Small intestine (tissue), 7 donors: Measurements from ENCODE around the gene CNST. TPM values are rescaled to one million over a fixed set of nuclear protein-coding genes. Genes with fewer than 3 reads are reported as not detected.
A peak's percentile ranks its signal among the peaks of the same experiment; 100 is the strongest.
"Not testable (repeated sequence)": the region's sequence is repeated elsewhere in the genome, so short reads cannot be mapped to it uniquely, and the experiment has no call there.

Experiments
- DNase-seq, 2 donors: peaks; one replicate each; pipeline versions ENCODE4 v3.0.0 to v3.0.0-alpha.2; 2013
- FAIRE-seq: peaks from 2 replicates; lab custom pipeline; 2012; peaks lifted over from hg19 to GRCh38; lab: Jason Lieb, UNC
- H3K27ac ChIP-seq, 3 donors: one replicate each; pipeline ENCODE4 v1.5.1; 2013; ENCODE audit warnings: low read length in 2 of 3, mild to moderate bottlenecking in 2 of 3, control low read depth in 1 of 3, inconsistent platforms in 1 of 3, low read depth in 1 of 3, moderate library complexity in 1 of 3
- H3K27me3 ChIP-seq, 3 donors: one replicate each; pipeline ENCODE4 v1.6.1; 2013; ENCODE audit warnings: low read length in 3 of 3, inconsistent platforms in 1 of 3; ENCODE audit not compliant: control insufficient read depth in 3 of 3, insufficient read depth in 3 of 3
- H3K36me3 ChIP-seq, 3 donors: one replicate each; pipeline ENCODE4 v1.6.1; 2013; ENCODE audit warnings: low read length in 3 of 3, inconsistent platforms in 1 of 3, low read depth in 1 of 3, mild to moderate bottlenecking in 1 of 3, moderate library complexity in 1 of 3; ENCODE audit not compliant: control insufficient read depth in 3 of 3, insufficient read depth in 2 of 3
- H3K4me1 ChIP-seq, 3 donors: one replicate each; pipeline ENCODE4 v1.6.1; 2013; ENCODE audit warnings: low read length in 2 of 3, inconsistent platforms in 1 of 3, low read depth in 1 of 3, mild to moderate bottlenecking in 1 of 3, moderate library complexity in 1 of 3; ENCODE audit not compliant: control insufficient read depth in 3 of 3, insufficient read depth in 2 of 3
- H3K4me3 ChIP-seq, 3 donors: one replicate each; pipeline ENCODE4 v1.5.1; 2013; ENCODE audit warnings: low read length in 3 of 3, control low read depth in 1 of 3, inconsistent platforms in 1 of 3, low read depth in 1 of 3, mild to moderate bottlenecking in 1 of 3, moderate library complexity in 1 of 3
- H3K9me3 ChIP-seq, 2 donors: one replicate each; pipeline ENCODE4 v1.6.1; 2013; ENCODE audit warnings: low read depth in 1 of 2, low read length in 1 of 2; ENCODE audit not compliant: control insufficient read depth in 2 of 2, insufficient read depth in 1 of 2
- WGBS, 3 donors: extraction: QIAGEN DNeasy Blood & Tissue Kit; methylation state at CpG; one replicate each; pipeline ENCODE4 v1.1.7; 2013; 5-methylcytosine and 5-hydroxymethylcytosine counted together
- polyA plus RNA-seq, 4 donors: library from polyadenylated mRNA; stranded (reverse) in 3 of 4; unstranded in 1 of 4; fragments of 200-250 nt in 3 of 4; fragments of 120-200 nt in 1 of 4; gene quantifications; one replicate each; pipeline versions ENCODE4 v1.2.1 to v1.2.3, GENCODE V29; 2013
- donor health status: healthy with polysubstance abuse.
- donor health status: control.
- donor health status: control.
- donor health status: Bipolar disorder and iron deficiency.
- donor health status: healthy.

CNST gene
- polyA plus RNA-seq, 4 donors = 9.6 to 22.6 (median 12.4) TPM

DNA sequence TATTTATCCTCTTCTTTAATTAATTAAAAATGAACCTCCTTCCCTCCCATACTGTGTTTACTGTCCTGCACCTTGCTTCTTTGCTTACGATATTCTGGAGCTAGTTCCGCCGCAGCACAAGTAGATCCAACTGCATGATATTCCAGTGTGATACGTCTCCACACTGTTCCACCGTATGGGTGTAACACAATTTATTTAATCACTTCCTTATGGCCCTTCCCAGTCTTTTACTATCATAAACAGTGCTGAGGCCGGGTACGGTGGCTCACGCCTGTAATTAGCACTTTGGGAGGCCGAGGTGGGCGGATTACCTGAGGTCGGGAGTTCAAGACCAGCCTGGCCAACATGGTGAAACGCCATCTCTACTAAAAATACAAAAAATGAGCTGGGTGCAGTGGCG is 25.7 kb downstream of the CNST start:
- H3K4me1 ChIP-seq = peaks cover 0 to 4% (median 0%) of the 10 kb centered on the region in 3 donors
- no peaks in the 10 kb centered on the region for H3K27me3 ChIP-seq
- no peak overlapping the region for H3K4me3 ChIP-seq
- FAIRE-seq (no peak), DNase-seq (peak in 1 of 2 donors; percentile 77)
- peak overlapping the region in 1 of 3 donors; percentile 41 for H3K27ac ChIP-seq
- H3K36me3 ChIP-seq = peaks cover 0 to 22% (median 8%) of the 10 kb centered on the region in 3 donors
- peaks cover 0 to 8% of the 10 kb centered on the region in 2 donors for H3K9me3 ChIP-seq
- 47 to 74% (median 52%) methylated on average over 13 of the region's 13 CpGs for WGBS, 3 donors

DNA sequence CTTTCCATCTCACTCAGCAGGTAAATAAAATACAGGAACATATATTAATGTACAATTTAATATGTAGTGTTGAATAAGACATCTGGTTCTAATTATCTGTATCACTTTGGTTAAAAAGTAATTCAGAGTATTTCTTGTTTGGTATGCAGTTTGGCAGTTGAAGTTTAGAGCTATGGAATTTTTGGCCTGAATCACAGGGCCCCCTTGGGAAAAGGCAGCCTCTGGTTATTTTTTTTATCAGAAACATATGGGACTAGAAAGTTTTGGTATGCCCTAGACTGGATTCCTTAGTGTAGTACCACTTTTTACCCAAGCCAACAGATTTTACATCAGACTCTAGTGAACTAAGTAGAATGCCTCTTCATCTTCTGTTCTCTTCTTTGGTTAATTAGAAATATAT is 26.4 kb downstream of the CNST start:
- no peak overlapping the region for H3K4me3 ChIP-seq
- H3K4me1 ChIP-seq = peaks cover 0 to 3% (median 0%) of the 10 kb centered on the region in 3 donors
- H3K36me3 ChIP-seq = peaks cover 0 to 22% (median 8%) of the 10 kb centered on the region in 3 donors
- H3K9me3 ChIP-seq = peaks cover 0 to 8% of the 10 kb centered on the region in 2 donors
- H3K27me3 ChIP-seq = no peaks in the 10 kb centered on the region
- no peak overlapping the region for H3K27ac ChIP-seq
- FAIRE-seq (no peak), DNase-seq (no peak)

DNA sequence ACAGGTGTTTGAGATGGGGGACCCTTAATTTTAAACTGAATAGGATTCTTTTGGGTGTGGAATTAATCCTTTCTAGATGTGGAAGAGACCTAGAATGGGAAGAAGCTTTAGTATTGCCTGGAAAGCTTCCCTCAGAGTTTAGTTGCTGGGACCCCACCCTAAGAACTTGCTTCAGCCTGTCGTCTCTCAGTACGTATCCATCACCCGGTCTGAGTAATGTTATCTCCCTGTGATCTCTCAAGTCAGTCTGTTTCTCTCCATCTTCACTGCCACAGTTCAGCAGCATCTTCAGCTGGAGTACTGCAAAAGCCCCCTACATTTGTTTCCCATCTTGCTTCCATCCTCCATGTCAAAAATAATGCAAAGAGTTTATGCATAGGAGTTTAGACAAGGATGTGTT is 28.9 kb downstream of the CNST start:
- H3K4me1 ChIP-seq = peaks cover 0 to 3% (median 0%) of the 10 kb centered on the region in 3 donors
- no peaks in the 10 kb centered on the region for H3K27me3 ChIP-seq
- no peak overlapping the region for H3K27ac ChIP-seq
- DNase-seq (no peak), FAIRE-seq (no peak)
- WGBS, 3 donors = 80 to 98% (median 91%) methylated on average over 3 of the region's 3 CpGs
- peaks cover 0 to 5% of the 10 kb centered on the region in 2 donors for H3K9me3 ChIP-seq
- H3K36me3 ChIP-seq = peaks cover 0 to 22% (median 10%) of the 10 kb centered on the region in 3 donors
- H3K4me3 ChIP-seq = no peak overlapping the region

DNA sequence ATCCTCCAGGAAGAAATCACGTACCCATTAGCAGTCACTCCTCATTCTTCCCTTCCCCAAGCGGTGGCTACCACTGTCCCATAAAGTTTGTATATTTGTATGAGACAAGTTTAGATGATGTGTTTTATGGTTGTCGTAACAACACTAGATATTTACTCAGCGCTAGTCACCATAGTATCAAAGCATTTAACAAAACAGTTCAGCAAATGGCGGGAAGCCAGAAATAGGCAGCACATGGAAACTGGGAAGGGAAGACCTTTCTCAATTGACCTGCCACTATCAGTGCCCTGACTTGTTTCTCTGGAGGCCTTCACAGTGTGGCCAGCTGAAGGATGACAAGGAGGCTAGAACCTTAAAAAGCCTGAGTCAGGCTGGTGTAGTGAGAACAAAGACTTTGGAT is 31.1 kb downstream of the CNST start:
- no peak for FAIRE-seq
- H3K9me3 ChIP-seq = no peaks in the 10 kb centered on the region
- H3K36me3 ChIP-seq = peaks cover 0 to 13% (median 5%) of the 10 kb centered on the region in 3 donors
- peaks cover 0 to 2% (median 0%) of the 10 kb centered on the region in 3 donors for H3K4me1 ChIP-seq
- DNase-seq = peak; percentile 45 to 74
- no peaks in the 10 kb centered on the region for H3K27me3 ChIP-seq
- 49 to 57% (median 52%) methylated on average over 5 of the region's 5 CpGs for WGBS, 3 donors
- no peak overlapping the region for H3K27ac ChIP-seq
- H3K4me3 ChIP-seq = no peak overlapping the region

DNA sequence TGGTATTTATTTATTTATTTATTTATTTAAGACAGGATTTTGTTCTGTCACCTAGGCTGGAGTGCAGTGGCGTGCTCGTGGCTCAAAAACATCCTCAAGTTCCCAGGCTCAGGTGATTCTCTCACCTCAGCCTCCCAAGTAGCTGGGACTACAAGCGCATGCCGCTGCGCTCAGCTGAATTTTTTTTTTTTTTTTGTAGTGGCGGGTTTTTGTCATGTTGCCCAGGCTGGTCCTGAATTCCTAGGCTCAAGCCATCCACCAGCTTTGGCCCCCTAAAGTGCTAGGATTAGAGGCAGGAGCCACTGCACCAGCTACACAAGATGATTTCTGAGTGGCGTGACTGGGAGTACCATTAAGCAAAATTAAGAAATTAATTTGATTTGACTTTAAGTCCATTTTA is 31.7 kb downstream of the CNST start:
- Histone ChIP-seq H3K4me3 (no peak overlapping the region), H3K4me1 (peaks cover 0 to 2% (median 0%) of the 10 kb centered on the region in 3 donors), H3K27me3 (no peaks in the 10 kb centered on the region), H3K36me3 (peaks cover 0 to 13% (median 3%) of the 10 kb centered on the region in 3 donors), H3K9me3 (peaks cover 0 to 2% of the 10 kb centered on the region in 2 donors), H3K27ac (no peak overlapping the region)
- WGBS, 3 donors = 97 to 98% (median 98%) methylated on average over 7 of the region's 7 CpGs
- FAIRE-seq (no peak), DNase-seq (no peak)

DNA sequence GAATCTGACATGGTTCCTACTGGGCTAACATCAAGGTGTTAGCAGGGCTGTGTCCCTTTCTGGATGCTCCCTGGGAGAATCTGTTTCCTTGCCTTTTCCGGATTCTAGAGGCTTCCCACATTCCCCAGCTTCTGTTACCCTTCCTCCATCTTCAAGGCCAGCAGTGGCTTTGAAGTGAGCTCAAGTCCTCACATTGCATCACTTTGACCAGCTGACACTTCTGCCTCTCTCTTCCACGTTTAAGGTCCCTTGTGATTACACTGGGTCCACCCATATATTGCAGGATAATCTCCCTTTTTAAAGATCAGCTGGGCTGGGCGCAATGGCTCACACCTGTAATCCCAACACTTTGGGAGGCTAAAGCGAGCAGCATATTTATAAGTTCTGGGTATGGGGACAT is 33.1 kb downstream of the CNST start:
- 79 to 84% (median 79%) methylated on average over 4 of the region's 4 CpGs for WGBS, 3 donors

DNA sequence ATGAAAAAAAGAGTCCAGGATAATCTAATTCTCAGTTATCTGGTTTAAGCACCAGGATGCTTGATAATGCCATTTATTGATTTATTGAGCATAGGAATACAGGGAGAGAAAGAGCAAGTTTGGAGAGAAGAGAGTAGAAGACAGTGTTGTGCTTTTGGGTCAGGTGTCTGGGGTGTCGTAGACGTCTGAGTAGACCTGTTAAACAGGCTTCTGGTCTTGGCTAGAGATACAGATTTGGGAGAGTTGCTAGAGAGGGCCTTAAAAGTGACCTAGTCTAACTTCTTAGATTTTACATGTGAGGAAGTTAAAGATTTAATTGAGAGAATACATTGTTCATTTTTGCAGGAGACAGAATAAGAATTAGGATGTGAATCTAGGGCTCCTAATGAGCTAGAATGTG is 34.3 kb downstream of the CNST start:
- WGBS, 3 donors = 71 to 90% (median 83%) methylated on average over 2 of the region's 2 CpGs
- peaks cover 0 to 5% (median 2%) of the 10 kb centered on the region in 3 donors for H3K36me3 ChIP-seq
- FAIRE-seq (no peak), DNase-seq (no peak)
- H3K4me3 ChIP-seq = no peak overlapping the region
- H3K9me3 ChIP-seq = peaks cover 0 to 15% of the 10 kb centered on the region in 2 donors
- no peaks in the 10 kb centered on the region for H3K27me3 ChIP-seq
- peaks cover 0 to 2% (median 0%) of the 10 kb centered on the region in 3 donors for H3K4me1 ChIP-seq
- H3K27ac ChIP-seq = no peak overlapping the region

More for the DNA sequence above, 33.1 kb downstream of the CNST start:
- Histone ChIP-seq H3K27me3 (no peaks in the 10 kb centered on the region), H3K36me3 (peaks cover 0 to 5% (median 3%) of the 10 kb centered on the region in 3 donors), H3K27ac (no peak overlapping the region), H3K4me1 (peaks cover 0 to 2% (median 0%) of the 10 kb centered on the region in 3 donors), H3K4me3 (no peak overlapping the region), H3K9me3 (peaks cover 0 to 8% of the 10 kb centered on the region in 2 donors)
- DNase-seq (no peak), FAIRE-seq (no peak)

DNA sequence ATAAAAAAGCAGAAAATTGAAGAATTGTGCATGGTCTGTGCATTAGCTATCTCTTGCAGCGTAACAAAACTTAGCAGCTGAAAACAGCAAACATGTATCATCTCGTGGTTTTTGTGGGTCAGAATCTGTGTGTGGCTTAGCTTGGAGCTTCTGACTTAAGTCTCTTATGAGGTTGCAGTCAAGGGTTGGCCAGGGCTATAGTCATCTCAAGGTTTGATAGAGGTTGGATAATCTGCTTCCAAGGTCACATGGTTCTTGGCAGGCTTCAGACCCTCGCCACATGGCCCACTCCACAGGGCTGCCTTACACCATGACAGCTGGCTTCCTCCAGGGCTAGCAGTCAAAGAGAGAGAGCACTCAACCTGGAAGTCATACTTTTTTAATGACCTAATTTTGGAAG is 35.9 kb downstream of the CNST start:
- 78 to 86% (median 79%) methylated on average over 3 of the region's 3 CpGs for WGBS, 3 donors
- FAIRE-seq = no peak

DNA sequence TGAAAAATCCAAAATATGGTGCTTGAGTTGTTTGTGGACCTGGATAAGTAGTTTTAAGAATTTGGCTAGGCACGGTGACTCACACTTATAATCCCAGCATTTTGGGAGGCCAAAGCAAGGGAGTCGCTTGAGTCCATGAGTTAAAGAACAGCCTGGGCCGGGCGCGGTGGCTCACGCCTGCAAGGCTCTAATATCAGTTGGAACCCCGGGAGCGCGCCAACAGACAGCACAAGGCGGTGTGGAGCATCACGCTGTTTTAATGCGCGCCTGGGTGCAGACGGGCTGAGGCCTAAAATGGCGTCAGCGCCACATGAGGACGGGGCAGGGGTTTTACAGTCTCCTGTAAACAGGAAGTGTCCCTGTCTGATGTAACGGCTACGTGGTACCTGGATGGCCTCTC is 39.0 kb downstream of the CNST start:
- not testable (repeated sequence) for FAIRE-seq, H3K4me3 ChIP-seq, H3K27me3 ChIP-seq, H3K36me3 ChIP-seq, H3K4me1 ChIP-seq, H3K27ac ChIP-seq, DNase-seq
- peaks cover 0 to 28% of the 10 kb centered on the region in 2 donors for H3K9me3 ChIP-seq
- WGBS, 3 donors = 96 to 97% (median 97%) methylated on average over 19 of the region's 19 CpGs

More for the DNA sequence above, 35.9 kb downstream of the CNST start:
- Histone ChIP-seq H3K9me3 (peaks cover 0 to 20% of the 10 kb centered on the region in 2 donors), H3K27me3 (no peaks in the 10 kb centered on the region), H3K4me1 (peaks cover 0 to 2% (median 0%) of the 10 kb centered on the region in 3 donors), H3K27ac (no peak overlapping the region), H3K36me3 (peaks cover 0 to 3% (median 2%) of the 10 kb centered on the region in 3 donors), H3K4me3 (no peak overlapping the region)
- DNase-seq = no peak
